Fibroblast of mammary gland (primary cell): Measurements from ENCODE around the gene PRPF19.

Experiments
- DNase-seq: peaks from one replicate; pipeline ENCODE4 v3.0.0-alpha.2; 2010; ENCODE audit warnings: low read depth
- H3K4me3 ChIP-seq: 2 replicates; pipeline ENCODE4 v1.5.1; 2011; ENCODE audit warnings: low read depth, mild to moderate bottlenecking, low read length, moderate library complexity; ENCODE audit not compliant: control insufficient read depth
- CTCF ChIP-seq: conservative IDR thresholded peaks from 2 replicates; pipeline ENCODE4 v1.5.1; 2011; ENCODE audit warnings: low read depth, low read length, inconsistent platforms; ENCODE audit not compliant: control insufficient read depth, insufficient read depth

Gene PRPF19

GRCh38 chr11:60945295-60945667 lies 38.9 kb upstream of the PRPF19 start:
- H3K4me3 ChIP-seq = no peak overlapping the region
- TF ChIP-seq CTCF = no peak
- DNase-seq = no peak

- no peak for DNase-seq
- peak; percentile 25 for TF ChIP-seq CTCF
- H3K4me3 ChIP-seq = no peak overlapping the region
Measured at GRCh38 chr11:60944490-60945294, 38.3 kb upstream of the PRPF19 start.

DNA sequence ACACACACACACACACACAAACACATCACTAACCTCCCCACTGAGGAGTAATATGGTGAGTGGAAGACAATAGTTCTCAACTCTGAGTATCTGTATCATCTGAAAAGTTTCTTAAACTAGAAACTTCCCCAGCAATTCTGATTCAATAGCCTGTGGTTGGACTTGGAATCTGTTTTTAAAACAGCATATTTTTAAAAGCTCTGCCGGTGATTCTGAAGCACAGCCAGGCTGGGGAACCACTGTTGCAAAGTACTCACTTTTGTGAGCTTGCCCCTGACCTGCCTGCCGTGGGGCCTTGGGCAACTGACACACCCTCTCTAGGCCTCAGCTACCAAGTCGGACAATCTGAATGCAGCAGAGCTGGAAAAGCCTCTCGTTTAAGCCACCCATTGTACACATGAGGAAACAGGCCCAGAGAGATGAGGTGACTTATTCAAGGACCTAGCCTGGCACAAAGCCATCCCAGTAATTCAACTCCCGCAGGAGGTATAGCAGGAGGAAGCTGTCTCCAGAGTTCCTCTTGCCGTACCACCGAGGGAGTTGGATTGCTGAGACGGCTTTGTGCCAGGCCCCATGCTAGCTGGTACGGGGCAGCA lies 36.7 kb upstream of the PRPF19 start:
- no peak for TF ChIP-seq CTCF
- DNase-seq = no peak
- no peak overlapping the region for H3K4me3 ChIP-seq

DNA sequence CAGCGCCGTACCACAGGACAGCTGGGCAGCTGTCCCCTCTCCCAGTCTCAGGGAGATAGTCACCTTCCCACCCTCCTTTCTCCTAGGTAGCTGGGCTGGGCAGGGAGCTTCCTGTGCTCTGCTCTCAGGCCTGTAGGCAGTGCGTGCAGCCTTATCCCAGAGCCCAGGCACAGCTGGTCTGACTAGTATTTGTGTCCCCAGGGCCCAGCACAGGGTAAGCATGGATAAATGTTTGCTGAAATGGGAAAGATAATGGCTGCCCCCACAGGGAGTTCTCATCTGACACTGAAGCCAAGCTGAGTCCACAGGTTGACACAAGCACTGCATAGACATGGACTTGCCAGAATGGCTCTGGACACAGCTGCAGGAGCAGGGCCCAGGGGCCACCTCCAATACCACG lies 35.8 kb upstream of the PRPF19 start:
- no peak for TF ChIP-seq CTCF
- no peak for DNase-seq
- H3K4me3 ChIP-seq = no peak overlapping the region

DNA sequence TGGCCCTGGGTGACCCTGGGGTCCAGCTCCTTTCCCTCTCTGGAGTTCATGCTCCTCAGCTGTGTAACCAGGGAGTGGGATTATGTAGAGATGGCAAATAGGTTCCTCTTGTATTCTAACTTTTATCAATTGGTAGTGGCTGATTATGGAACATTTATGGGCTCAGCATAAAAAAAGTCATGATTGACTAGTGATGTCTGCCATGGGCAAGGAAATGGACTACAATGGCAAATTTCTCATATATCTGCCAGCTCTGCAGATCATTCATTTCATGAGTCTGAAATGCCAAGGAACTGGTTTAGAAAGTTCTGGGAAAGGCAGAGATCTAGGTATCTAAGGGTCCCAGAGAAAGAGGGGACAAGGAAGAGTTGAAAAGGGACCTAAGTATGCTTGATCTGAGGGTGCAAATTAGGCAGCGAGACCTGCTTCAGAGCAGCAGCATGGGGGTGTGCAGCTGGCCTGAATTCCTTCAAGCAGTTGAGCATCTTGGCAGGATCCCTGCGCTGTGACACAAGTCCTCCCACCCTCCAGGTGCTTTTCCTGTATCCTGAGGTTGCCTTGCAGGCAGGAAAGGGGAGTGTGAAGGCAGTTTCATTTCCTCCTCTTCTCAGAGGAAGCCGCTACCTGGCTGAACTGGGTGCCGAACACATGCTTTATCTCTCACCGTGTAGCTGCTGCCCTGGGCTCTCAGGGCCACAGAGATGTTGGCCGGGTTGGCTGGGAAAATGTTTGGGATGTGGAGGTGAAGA lies 35.2 kb upstream of the PRPF19 start:
- DNase-seq = no peak
- no peak overlapping the region for H3K4me3 ChIP-seq
- no peak for TF ChIP-seq CTCF

- no peak for DNase-seq
- TF ChIP-seq CTCF = no peak
- no peak overlapping the region for H3K4me3 ChIP-seq
Measured at GRCh38 chr11:60939855-60940254, 33.5 kb upstream of the PRPF19 start.
